GM21447 (cell line): ENCODE data around the gene FCN3.

Source experiments
- ATAC-seq: cut with Tn5 transposase; IDR thresholded peaks from one replicate; pipeline ENCODE4 v1.9.1; 2021; ENCODE audit not compliant: unreplicated experiment

FCN3 gene

GRCh38 chr1:27380766-27381733, 6.4 kb upstream of the FCN3 start:
- no peak for ATAC-seq

GRCh38 chr1:27380224-27380623, 5.6 kb upstream of the FCN3 start:
- no peak for ATAC-seq

GRCh38 chr1:27379564-27380122, 5.0 kb upstream of the FCN3 start:
- ATAC-seq = no peak

- ATAC-seq = no peak
Observed at GRCh38 chr1:27377760-27378495, 3.3 kb upstream of the FCN3 start.

GRCh38 chr1:27372808-27373690, 1.6 kb downstream of the FCN3 start:
- no peak for ATAC-seq

GRCh38 chr1:27372022-27372807, 2.4 kb downstream of the FCN3 start:
- no peak for ATAC-seq

GRCh38 chr1:27368869-27369582, 5.6 kb downstream of the FCN3 start:
- ATAC-seq = no peak

GRCh38 chr1:27367160-27367650, 7.4 kb downstream of the FCN3 start:
- no peak for ATAC-seq

- ATAC-seq = peak; percentile 34
Observed at GRCh38 chr1:27366411-27367159, 8.0 kb downstream of the FCN3 start, which contains the start of gene MAP3K6. TSS of gene MAP3K6 (minus strand) at chr1:27366961. CDS start at chr1:27366597, 364 bp downstream.

GRCh38 chr1:27366113-27366410, 8.6 kb downstream of the FCN3 start:
- peak; percentile 35 for ATAC-seq

GRCh38 chr1:27365372-27366112, 9.1 kb downstream of the FCN3 start:
- peak; percentile 40 for ATAC-seq

GRCh38 chr1:27364696-27365371, 9.8 kb downstream of the FCN3 start:
- no peak for ATAC-seq

GRCh38 chr1:27363766-27364695, 10.6 kb downstream of the FCN3 start:
- no peak for ATAC-seq

GRCh38 chr1:27361553-27361952, 13.1 kb downstream of the FCN3 start:
- no peak for ATAC-seq

- ATAC-seq = no peak
Observed at GRCh38 chr1:27361044-27361402, 13.6 kb downstream of the FCN3 start.
